Astrocyte (in vitro differentiated cells and primary cell): ENCODE data around the gene SGCG.

ENCODE experiments used
- EZH2 ChIP-seq: IDR thresholded peaks from 2 replicates; pipeline ENCODE4 v1.6.1; 2012; ENCODE audit warnings: mild to moderate bottlenecking, low read length, inconsistent platforms; ENCODE audit not compliant: insufficient read depth
- TF ChIP-seq, protein P1 (sequence below): IDR thresholded peaks from 2 replicates; pipeline ENCODE4 v1.5.1; 2011; ENCODE audit warnings: low read depth, mild to moderate bottlenecking, inconsistent platforms, low read length, moderate library complexity; ENCODE audit not compliant: insufficient read depth

DNA sequence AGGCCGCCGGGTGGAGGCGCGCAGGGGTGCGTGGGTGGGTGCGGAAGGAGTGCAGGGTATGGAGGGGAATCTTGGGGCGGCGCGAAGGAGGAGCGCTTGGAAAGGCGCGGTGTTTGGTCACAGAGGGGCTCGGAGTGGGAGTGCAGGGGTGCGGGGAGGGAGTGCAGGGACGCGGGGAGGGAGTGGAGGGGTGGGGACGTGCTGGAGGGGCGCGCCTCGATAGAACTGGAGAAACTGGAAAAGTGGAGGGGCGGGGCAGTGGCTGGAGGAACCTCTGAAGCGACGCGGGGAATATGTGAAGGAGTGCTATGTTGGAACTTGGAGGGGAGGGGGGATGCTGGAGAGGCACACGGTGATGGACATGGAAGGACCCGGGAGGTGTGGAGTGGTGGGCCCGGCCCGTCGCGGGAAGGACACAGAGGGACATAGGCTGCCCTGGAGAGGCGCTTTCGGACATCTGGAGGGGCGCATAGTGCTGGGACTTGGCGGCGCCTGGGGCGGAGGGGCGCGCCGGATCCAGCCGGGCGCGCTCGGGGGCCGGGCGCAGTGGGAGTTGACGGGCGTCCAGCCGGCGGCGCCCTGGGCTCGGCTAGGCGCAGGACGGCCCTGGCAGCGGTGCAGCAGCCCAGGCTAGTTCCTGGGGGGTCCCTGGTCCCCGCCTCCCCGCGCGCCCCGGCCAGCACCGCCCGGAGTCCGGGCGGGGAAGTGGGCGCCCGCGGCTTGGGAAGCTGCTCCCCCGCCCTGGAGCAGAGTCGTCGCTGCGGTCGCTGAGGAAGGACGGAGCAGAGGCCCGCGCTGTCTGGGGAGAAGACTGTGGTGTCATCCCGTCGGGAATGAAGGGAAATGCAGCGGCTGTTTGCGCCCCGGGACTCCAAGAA, 20.8 kb upstream of the SGCG start:
- no peak for TF ChIP-seq EZH2
- TF ChIP-seq, protein P1, sequence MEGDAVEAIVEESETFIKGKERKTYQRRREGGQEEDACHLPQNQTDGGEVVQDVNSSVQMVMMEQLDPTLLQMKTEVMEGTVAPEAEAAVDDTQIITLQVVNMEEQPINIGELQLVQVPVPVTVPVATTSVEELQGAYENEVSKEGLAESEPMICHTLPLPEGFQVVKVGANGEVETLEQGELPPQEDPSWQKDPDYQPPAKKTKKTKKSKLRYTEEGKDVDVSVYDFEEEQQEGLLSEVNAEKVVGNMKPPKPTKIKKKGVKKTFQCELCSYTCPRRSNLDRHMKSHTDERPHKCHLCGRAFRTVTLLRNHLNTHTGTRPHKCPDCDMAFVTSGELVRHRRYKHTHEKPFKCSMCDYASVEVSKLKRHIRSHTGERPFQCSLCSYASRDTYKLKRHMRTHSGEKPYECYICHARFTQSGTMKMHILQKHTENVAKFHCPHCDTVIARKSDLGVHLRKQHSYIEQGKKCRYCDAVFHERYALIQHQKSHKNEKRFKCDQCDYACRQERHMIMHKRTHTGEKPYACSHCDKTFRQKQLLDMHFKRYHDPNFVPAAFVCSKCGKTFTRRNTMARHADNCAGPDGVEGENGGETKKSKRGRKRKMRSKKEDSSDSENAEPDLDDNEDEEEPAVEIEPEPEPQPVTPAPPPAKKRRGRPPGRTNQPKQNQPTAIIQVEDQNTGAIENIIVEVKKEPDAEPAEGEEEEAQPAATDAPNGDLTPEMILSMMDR, result no peak
